IMR-90 (cell line): ENCODE results near the gene ZNF292.

Experiments used
- FOS ChIP-seq: fragments of 150-350 bp; IDR thresholded peaks from 2 replicates; pipeline ENCODE4 v1.6.1; 2016; ENCODE audit warnings: low read depth, low read length
- MAZ ChIP-seq: IDR thresholded peaks from 2 replicates; pipeline ENCODE4 v1.6.1; 2012; ENCODE audit warnings: low read depth, mild to moderate bottlenecking, low read length, improper control_type of control experiment, moderate library complexity, borderline replicate concordance
- POLR2A ChIP-seq: IDR thresholded peaks from 2 replicates; pipeline ENCODE4 v1.6.1; 2012; ENCODE audit warnings: mild to moderate bottlenecking, low read depth, low read length
- RAD21 ChIP-seq: IDR thresholded peaks from 2 replicates; pipeline ENCODE4 v1.6.1; 2012; ENCODE audit warnings: low read length, improper control_type of control experiment
- SMC3 ChIP-seq: fragments of 150-350 bp; IDR thresholded peaks from 2 replicates; pipeline ENCODE4 v1.6.1; 2016; ENCODE audit warnings: low read depth, mild to moderate bottlenecking, antibody characterized with exemption, low read length, moderate library complexity
- TF ChIP-seq, protein P1 (sequence below): conservative IDR thresholded peaks from 2 replicates; pipeline ENCODE4 v1.5.1; 2012; ENCODE audit warnings: mild to moderate bottlenecking, low read depth, low read length, improper control_type of control experiment
- TF ChIP-seq, protein P2 (sequence below): fragments of 150-350 bp; IDR thresholded peaks from 2 replicates; pipeline ENCODE4 v1.6.1; 2016; ENCODE audit warnings: low read depth, mild to moderate bottlenecking, low read length, moderate library complexity, borderline replicate concordance

DNA sequence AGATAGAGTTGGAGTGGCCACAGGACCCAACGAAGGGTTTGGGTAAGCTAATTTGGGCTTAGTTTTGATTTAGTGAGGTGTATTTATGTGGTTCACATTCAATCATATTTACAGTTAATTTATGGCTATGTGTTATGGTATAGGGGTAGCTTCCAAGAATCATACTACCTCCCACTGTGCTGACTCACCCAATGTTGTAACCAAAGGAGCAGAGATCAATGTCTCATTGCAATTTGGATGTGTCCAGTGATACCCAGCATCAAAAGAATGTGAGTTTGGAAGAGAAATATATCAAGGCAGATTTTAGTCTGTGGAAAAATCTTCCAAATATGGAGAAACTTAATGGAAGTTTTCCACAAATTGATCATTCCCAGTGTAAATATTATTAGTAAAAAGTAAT lies 141.8 kb downstream of the ZNF292 start:
- TF ChIP-seq SMC3 = no peak
- TF ChIP-seq, protein P1, sequence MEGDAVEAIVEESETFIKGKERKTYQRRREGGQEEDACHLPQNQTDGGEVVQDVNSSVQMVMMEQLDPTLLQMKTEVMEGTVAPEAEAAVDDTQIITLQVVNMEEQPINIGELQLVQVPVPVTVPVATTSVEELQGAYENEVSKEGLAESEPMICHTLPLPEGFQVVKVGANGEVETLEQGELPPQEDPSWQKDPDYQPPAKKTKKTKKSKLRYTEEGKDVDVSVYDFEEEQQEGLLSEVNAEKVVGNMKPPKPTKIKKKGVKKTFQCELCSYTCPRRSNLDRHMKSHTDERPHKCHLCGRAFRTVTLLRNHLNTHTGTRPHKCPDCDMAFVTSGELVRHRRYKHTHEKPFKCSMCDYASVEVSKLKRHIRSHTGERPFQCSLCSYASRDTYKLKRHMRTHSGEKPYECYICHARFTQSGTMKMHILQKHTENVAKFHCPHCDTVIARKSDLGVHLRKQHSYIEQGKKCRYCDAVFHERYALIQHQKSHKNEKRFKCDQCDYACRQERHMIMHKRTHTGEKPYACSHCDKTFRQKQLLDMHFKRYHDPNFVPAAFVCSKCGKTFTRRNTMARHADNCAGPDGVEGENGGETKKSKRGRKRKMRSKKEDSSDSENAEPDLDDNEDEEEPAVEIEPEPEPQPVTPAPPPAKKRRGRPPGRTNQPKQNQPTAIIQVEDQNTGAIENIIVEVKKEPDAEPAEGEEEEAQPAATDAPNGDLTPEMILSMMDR = no peak
- TF ChIP-seq FOS = no peak
- TF ChIP-seq RAD21 = no peak
- no peak for TF ChIP-seq POLR2A
- no peak for TF ChIP-seq MAZ
- TF ChIP-seq, protein P2, sequence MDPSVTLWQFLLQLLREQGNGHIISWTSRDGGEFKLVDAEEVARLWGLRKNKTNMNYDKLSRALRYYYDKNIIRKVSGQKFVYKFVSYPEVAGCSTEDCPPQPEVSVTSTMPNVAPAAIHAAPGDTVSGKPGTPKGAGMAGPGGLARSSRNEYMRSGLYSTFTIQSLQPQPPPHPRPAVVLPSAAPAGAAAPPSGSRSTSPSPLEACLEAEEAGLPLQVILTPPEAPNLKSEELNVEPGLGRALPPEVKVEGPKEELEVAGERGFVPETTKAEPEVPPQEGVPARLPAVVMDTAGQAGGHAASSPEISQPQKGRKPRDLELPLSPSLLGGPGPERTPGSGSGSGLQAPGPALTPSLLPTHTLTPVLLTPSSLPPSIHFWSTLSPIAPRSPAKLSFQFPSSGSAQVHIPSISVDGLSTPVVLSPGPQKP = no peak
